T-helper 2 cell treated with Interferon-gamma antibody and Interleukin-4, amounts not matched to agents 5 μg/mL and 100 μg/mL, for 36 hours (primary cell): Measurements from ENCODE around the gene PPP2R2C.

ENCODE experiments used
- DNase-seq: peaks from one replicate; pipeline ENCODE4 v3.0.0; 2021; ENCODE audit warnings: low spot score
- H3K27ac Mint-ChIP-seq: one replicate; pipeline ENCODE4 v1.8.0; 2021; ENCODE audit warnings: mild to moderate bottlenecking, mixed read lengths
- H3K27me3 Mint-ChIP-seq: one replicate; pipeline ENCODE4 v1.8.0; 2021; ENCODE audit warnings: low read depth, mixed read lengths
- H3K36me3 Mint-ChIP-seq: one replicate; pipeline ENCODE4 v1.8.0; 2021; ENCODE audit warnings: low read depth, mixed read lengths
- H3K4me1 Mint-ChIP-seq: one replicate; pipeline ENCODE4 v1.8.0; 2021; ENCODE audit warnings: low read depth, mixed read lengths
- H3K4me3 Mint-ChIP-seq: one replicate; pipeline ENCODE4 v1.8.0; 2022; ENCODE audit warnings: mild to moderate bottlenecking, moderate library complexity, mixed read lengths
- H3K9me3 Mint-ChIP-seq: one replicate; pipeline ENCODE4 v1.8.0; 2021; ENCODE audit warnings: mixed read lengths

The PPP2R2C gene

GRCh38 chr4:6452897-6453687 is 19.3 kb downstream of the PPP2R2C start:
- Mint-ChIP-seq H3K27ac (no peak overlapping the region), H3K4me3 (no peak overlapping the region), H3K36me3 (no peaks in the 10 kb centered on the region), H3K9me3 (no peaks in the 10 kb centered on the region), H3K4me1 (no peaks in the 10 kb centered on the region), H3K27me3 (no peaks in the 10 kb centered on the region)
- no peak for DNase-seq

- H3K27ac Mint-ChIP-seq: no peak overlapping the region
- no peak for DNase-seq
- H3K36me3 Mint-ChIP-seq: no peaks in the 10 kb centered on the region
- no peak overlapping the region for H3K4me3 Mint-ChIP-seq
- no peaks in the 10 kb centered on the region for H3K4me1 Mint-ChIP-seq
- no peaks in the 10 kb centered on the region for H3K9me3 Mint-ChIP-seq
- no peaks in the 10 kb centered on the region for H3K27me3 Mint-ChIP-seq
Measured at GRCh38 chr4:6452116-6452896, 20.1 kb downstream of the PPP2R2C start.

- Mint-ChIP-seq H3K27ac (no peak overlapping the region), H3K4me1 (no peaks in the 10 kb centered on the region), H3K27me3 (no peaks in the 10 kb centered on the region), H3K9me3 (no peaks in the 10 kb centered on the region), H3K36me3 (no peaks in the 10 kb centered on the region), H3K4me3 (no peak overlapping the region)
- DNase-seq: no peak
Measured at GRCh38 chr4:6451309-6451708, 21.1 kb downstream of the PPP2R2C start.

- Mint-ChIP-seq H3K27ac (no peak overlapping the region), H3K4me1 (no peaks in the 10 kb centered on the region), H3K4me3 (no peak overlapping the region), H3K36me3 (no peaks in the 10 kb centered on the region), H3K9me3 (no peaks in the 10 kb centered on the region), H3K27me3 (no peaks in the 10 kb centered on the region)
- DNase-seq: no peak
Measured at GRCh38 chr4:6450709-6451108, 21.7 kb downstream of the PPP2R2C start.

- no peak overlapping the region for H3K27ac Mint-ChIP-seq
- H3K4me1 Mint-ChIP-seq: no peaks in the 10 kb centered on the region
- no peaks in the 10 kb centered on the region for H3K36me3 Mint-ChIP-seq
- H3K27me3 Mint-ChIP-seq: no peaks in the 10 kb centered on the region
- no peak overlapping the region for H3K4me3 Mint-ChIP-seq
- H3K9me3 Mint-ChIP-seq: no peaks in the 10 kb centered on the region
- DNase-seq: no peak
Measured at GRCh38 chr4:6449746-6450369, 22.6 kb downstream of the PPP2R2C start.

GRCh38 chr4:6449335-6449734 is 23.1 kb downstream of the PPP2R2C start:
- Mint-ChIP-seq H3K4me1 (no peaks in the 10 kb centered on the region), H3K4me3 (no peak overlapping the region), H3K36me3 (no peaks in the 10 kb centered on the region), H3K9me3 (no peaks in the 10 kb centered on the region), H3K27ac (no peak overlapping the region), H3K27me3 (no peaks in the 10 kb centered on the region)
- no peak for DNase-seq

- Mint-ChIP-seq H3K9me3 (no peaks in the 10 kb centered on the region), H3K36me3 (no peaks in the 10 kb centered on the region), H3K27me3 (no peaks in the 10 kb centered on the region), H3K4me3 (no peak overlapping the region), H3K4me1 (no peaks in the 10 kb centered on the region), H3K27ac (no peak overlapping the region)
- no peak for DNase-seq
Measured at GRCh38 chr4:6448476-6449170, 23.8 kb downstream of the PPP2R2C start.

GRCh38 chr4:6447672-6448171 is 24.7 kb downstream of the PPP2R2C start:
- DNase-seq: no peak
- Mint-ChIP-seq H3K4me1 (no peaks in the 10 kb centered on the region), H3K36me3 (no peaks in the 10 kb centered on the region), H3K27me3 (no peaks in the 10 kb centered on the region), H3K27ac (no peak overlapping the region), H3K9me3 (no peaks in the 10 kb centered on the region), H3K4me3 (no peak overlapping the region)

GRCh38 chr4:6446538-6447451 is 25.6 kb downstream of the PPP2R2C start:
- H3K36me3 Mint-ChIP-seq: no peaks in the 10 kb centered on the region

GRCh38 chr4:6446130-6446482 is 26.3 kb downstream of the PPP2R2C start:
- Mint-ChIP-seq H3K4me1 (no peaks in the 10 kb centered on the region), H3K27me3 (no peaks in the 10 kb centered on the region), H3K27ac (no peak overlapping the region), H3K4me3 (no peak overlapping the region), H3K36me3 (no peaks in the 10 kb centered on the region), H3K9me3 (no peaks in the 10 kb centered on the region)
- no peak for DNase-seq

More at GRCh38 chr4:6446538-6447451, 25.6 kb downstream of the PPP2R2C start:
- H3K4me3 Mint-ChIP-seq: no peak overlapping the region
- H3K9me3 Mint-ChIP-seq: no peaks in the 10 kb centered on the region
- no peak for DNase-seq
- H3K4me1 Mint-ChIP-seq: no peaks in the 10 kb centered on the region
- no peak overlapping the region for H3K27ac Mint-ChIP-seq
- H3K27me3 Mint-ChIP-seq: no peaks in the 10 kb centered on the region

GRCh38 chr4:6445403-6446129 is 26.8 kb downstream of the PPP2R2C start:
- H3K27ac Mint-ChIP-seq: no peak overlapping the region
- no peaks in the 10 kb centered on the region for H3K36me3 Mint-ChIP-seq
- no peak overlapping the region for H3K4me3 Mint-ChIP-seq
- H3K27me3 Mint-ChIP-seq: no peaks in the 10 kb centered on the region
- DNase-seq: no peak
- H3K9me3 Mint-ChIP-seq: no peaks in the 10 kb centered on the region
- no peaks in the 10 kb centered on the region for H3K4me1 Mint-ChIP-seq

- no peaks in the 10 kb centered on the region for H3K9me3 Mint-ChIP-seq
- no peaks in the 10 kb centered on the region for H3K4me1 Mint-ChIP-seq
- H3K27me3 Mint-ChIP-seq: no peaks in the 10 kb centered on the region
- no peaks in the 10 kb centered on the region for H3K36me3 Mint-ChIP-seq
- no peak for DNase-seq
- no peak overlapping the region for H3K27ac Mint-ChIP-seq
- no peak overlapping the region for H3K4me3 Mint-ChIP-seq
Measured at GRCh38 chr4:6444582-6444981, 27.8 kb downstream of the PPP2R2C start.
